ENCODE measurements around the gene SKI.
A peak's percentile ranks its signal among the peaks of the same experiment; 100 is the strongest.
"Not testable (repeated sequence)": the region's sequence is repeated elsewhere in the genome, so short reads cannot be mapped to it uniquely, and the experiment has no call there.

The SKI gene

DNA sequence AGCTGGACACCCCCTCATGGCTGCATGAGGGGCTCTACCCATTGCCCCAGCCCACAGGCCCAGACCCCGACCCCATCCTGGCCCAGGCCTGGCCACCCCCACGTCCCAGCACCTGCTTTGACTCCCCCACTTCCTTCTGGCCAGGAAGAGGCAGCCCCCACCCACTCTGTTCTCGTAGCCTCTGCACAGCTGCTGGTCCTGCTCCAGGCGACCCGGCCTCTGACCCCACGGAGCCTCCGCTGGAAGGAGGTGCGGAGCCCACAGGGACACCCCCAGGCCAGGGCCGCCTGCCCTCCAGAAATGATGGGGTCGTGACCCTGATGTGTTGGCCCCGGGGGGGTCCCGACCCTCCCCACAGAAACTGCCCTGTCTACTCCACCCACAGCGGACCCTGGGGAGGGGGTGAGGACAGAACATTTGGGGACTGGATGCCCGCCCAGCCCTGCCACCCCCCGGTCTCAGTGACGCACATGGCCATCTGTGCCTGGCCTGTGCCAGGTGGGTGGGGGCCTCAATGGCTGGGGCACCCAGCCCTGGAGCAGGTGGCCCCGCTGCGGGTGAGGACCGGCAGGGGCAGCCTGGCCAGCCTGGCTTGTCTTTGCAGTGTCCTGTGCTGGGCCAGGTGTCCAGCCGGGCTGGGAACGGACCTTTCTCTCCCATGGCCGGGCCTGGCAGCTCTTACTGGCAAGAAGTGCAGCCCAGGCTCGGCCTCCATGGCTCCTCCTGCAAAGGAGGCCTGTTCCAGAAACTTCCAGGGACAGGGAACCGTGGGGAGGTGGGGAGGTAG is 84.6 kb downstream of the SKI start:
- DNase-seq, result no peak

DNA sequence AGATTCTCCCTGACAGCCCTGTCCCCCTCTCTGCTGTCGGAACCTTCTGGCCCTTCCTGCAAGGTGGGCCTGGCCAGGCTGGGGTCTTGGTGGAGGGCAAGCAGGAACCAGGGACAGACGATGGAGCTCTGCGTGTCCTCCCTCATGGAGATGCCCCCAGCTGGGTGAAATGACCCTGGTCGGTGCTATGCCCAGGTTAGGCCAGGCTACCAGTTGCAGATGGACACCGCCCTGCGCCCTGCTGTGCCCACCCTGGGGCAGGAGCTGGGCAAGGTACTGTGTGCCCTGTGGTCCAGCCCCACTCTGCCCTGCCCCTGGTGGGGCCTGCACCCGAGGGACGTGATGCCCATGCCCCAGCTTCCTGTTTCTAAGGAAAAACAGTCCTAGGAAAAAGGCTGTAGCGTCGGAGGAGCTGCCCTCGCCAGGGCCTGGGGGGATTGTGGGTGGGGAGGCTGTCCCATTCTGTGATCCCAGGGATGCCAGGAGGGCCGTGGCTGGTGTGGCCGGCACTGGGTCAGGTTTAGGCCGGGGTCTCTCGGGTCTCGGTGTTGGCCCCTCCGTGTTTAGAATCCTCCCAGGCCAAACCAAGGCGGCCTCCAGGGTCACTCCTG is 85.6 kb downstream of the SKI start:
- no peak for DNase-seq

GRCh38 chr1:2314273-2314802 is 86.2 kb downstream of the SKI start:
- DNase-seq, result no peak

DNA sequence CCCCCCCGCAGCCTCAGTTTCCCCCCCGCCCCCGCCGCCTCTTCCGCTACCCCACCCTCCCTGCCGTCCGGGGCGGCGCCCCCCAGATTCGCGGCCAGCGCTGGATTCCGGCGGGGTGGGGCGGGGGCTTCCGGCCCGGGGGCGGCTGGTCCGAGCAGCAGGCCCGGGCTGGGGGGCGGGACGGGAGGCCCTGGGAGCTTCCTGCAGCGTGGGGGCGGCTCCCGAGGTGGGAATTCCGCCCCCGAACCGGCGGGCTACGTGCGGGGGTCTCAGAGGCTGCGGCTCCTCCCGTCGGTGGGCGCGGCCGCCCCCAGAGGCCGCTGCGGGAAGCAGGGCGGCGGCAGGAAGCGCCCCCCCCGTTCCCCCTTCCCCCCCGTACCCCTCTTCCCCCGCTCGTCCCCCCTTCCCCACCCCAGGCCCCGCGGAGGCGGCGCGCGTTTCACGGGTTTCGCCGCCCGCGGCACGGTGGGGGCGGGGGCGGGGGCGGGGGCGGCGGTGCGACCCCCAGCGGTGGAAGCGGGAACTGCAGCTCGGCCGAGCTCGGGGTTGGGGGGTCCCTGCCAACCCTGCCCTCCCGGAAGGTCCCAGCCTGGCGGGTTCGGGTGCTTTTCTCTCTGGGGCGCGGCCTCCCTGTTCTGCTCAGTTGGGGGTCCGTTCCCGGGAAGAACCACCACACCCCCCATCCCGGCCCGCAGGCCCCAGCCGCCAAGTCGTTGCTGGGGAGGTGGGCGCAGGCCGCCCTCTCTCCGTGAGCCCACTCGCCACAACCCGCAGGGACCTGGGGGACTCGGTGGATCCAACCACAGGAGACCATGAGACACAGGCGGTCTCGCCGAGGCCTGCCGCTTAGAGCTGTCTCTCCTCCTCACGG is 86.9 kb downstream of the SKI start:
- DNase-seq, result peak; percentile 63

- DNase-seq, result no peak
Observed at GRCh38 chr1:2315674-2316450, 87.7 kb downstream of the SKI start.

GRCh38 chr1:2316451-2316961 is 88.4 kb downstream of the SKI start:
- no peak for DNase-seq

- no peak for DNase-seq
Observed at GRCh38 chr1:2317230-2318065, 89.3 kb downstream of the SKI start.

- no peak for DNase-seq
Observed at GRCh38 chr1:2318314-2319278, 90.5 kb downstream of the SKI start.

DNA sequence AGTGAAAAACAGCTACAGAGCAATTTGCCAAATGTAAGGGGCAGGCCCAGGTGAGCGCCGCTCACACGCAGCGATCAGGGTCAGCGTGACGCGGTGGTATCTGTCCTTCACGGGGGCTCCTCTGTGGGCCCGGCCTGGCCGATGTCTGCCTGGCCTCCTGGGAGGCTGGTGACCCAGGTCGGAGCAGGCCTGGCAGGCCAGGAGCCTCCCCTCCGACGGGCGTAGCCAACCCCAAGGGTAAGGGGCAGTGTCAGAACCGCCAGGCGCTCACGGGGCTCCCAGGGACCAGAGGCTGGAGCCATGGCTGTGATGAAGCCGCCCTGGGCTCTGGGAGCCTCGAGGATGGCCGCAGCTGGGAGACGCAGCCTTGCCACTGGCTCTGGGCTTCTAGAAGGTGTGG is 91.2 kb downstream of the SKI start:
- no peak for DNase-seq

- DNase-seq, result no peak
Observed at GRCh38 chr1:2320006-2320405, 91.9 kb downstream of the SKI start.

DNA sequence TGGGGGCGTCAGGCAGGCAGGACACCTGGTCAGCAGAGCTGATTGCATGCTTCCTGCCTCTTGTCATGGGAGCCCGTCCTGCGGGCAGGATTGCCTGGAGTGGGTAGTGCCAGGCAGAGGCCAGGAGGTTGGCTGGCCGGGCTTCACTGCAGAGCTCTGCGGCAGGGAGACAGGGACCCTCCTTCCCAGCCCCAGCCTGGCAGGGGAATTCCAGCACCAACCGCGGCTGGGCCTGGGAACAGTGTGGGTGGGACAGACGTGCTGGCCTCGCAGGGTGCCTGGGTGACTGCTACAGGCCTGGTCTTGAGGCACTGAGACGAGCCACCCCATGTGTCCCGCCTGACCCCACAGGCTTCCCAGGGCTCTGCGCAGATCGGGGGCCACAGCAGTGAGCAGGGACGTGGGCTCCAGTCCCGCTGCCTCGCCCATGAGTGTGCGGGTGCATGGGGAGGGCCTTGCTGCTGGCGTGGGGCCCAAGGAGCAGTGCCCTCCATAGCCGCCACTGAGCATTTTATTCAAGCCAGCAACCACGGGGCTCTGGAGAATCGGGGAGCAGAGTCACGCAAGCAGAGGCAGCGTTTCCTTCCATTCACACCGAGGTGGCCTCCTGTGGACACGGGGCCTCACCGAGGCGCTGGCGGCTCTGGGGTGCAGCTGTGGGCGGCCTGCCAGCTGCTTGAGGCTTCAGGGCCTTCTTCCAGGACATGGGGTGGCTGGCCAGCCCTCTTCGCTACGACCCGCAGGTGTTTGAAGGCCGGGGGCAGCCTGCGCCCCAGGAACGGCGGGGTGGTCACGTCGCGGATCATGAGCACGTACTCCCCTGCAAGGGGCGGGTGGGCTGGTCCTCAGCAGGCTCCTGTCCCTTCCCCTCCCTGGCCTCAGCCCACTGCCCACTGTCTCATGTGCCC is 92.9 kb downstream of the SKI start:
- DNase-seq, result no peak

GRCh38 chr1:2322065-2322571 is 94.0 kb downstream of the SKI start:
- DNase-seq, result no peak

- no peak for DNase-seq
Observed at GRCh38 chr1:2322581-2323211, 94.6 kb downstream of the SKI start.

DNA sequence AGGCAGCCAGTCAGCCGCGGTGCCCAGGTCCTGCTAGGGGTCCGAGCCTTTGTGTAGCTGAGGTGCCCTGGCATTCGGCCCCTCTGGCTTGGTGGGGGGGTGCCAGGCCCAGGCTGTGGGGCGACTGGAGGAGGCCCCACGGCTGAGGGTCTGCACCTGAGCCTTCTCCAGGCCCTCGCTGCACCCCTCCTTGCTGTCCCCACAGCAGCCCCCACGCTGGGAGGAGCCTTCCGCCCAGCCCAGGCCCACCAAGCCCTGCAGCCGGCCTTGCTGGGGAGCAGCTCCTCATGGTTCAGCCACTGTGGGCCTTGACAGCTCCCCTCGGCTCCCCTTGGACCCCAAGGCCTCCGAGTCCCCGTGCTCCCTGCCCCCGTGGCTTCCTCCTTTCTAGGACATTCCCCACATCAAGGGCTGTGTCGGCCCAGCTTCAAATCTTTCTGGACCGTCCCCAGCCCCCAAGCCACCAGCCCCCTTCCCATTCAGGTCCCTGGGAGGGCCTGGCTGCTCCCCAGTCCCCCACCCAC is 95.4 kb downstream of the SKI start:
- DNase-seq, result no peak

GRCh38 chr1:2324553-2325366 is 96.6 kb downstream of the SKI start:
- no peak for DNase-seq

DNA sequence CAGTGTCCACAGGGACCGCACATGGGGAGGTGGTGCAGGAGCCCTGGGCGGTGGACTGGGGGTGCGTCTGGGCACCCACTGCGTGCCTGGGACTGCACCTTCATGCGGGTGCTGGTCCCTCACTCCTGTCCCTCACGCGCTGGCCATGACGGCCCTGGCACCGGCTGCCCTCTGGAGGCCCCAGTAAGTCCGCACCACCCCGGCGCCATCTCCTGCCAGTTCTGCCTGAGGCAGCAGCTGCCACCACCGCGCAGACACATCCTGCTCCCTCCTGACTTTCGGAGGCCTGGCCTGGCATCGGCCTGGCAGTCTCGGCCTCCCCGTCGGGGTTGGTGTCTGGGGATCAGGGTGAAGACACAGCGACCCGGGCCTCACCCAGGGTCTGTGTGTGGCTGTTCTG is 98.4 kb downstream of the SKI start:
- no peak for DNase-seq

- DNase-seq, result not testable (repeated sequence)
Observed at GRCh38 chr1:2327162-2327561, 99.0 kb downstream of the SKI start.
